ENCODE data around the gene FYB2. TPM values are rescaled to one million over a fixed set of nuclear protein-coding genes. Genes with fewer than 3 reads are reported as not detected.

The FYB2 gene
- total and polyA plus RNA-seq, 8 donors = 0.31 to 2.2 (median 0.75) TPM; not detected in 3

DNA sequence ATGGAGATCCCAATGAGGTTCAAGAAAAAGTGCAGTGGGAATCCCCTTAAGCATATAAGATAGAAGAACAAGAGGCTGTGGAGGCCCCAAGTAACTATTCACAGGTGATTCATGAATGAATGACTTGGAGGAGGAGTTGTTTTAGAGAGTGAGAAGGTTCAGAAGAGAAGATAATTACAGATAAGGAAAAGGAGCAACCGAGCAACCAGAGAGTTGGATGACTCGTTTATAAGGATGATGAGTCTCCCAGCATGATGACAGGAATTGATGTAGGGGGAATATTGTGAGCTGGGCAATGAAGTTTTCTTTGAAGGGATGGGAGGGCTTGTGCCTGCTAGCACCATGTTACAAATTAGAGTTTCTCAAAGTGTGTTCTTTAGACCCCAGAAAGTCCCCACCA is 45.2 kb upstream of the FYB2 start:
- TF ChIP-seq POLR2A (IDR thresholded peaks at IDR 0.05) (no peak), POLR2AphosphoS5 (IDR thresholded peaks at IDR 0.05) (no peak), EP300 (IDR thresholded peaks at IDR 0.05) (no peak)
- DNase-seq = no peak
- no peaks in the 10 kb centered on the region for H3K4me1 ChIP-seq
- H3K9me3 ChIP-seq = no peaks in the 10 kb centered on the region
- 72 to 82% (median 80%) methylated on average over 2 of the region's 2 CpGs for WGBS, 5 donors
- H3K27ac ChIP-seq = no peak overlapping the region
- no peaks in the 10 kb centered on the region for H3K27me3 ChIP-seq
- intact Hi-C loops (cut with DNase I; ENCODE audit: low total_unique reads) = no loop called here
- no peak overlapping the region for H3K4me3 ChIP-seq
- no peaks in the 10 kb centered on the region for H3K36me3 ChIP-seq

DNA sequence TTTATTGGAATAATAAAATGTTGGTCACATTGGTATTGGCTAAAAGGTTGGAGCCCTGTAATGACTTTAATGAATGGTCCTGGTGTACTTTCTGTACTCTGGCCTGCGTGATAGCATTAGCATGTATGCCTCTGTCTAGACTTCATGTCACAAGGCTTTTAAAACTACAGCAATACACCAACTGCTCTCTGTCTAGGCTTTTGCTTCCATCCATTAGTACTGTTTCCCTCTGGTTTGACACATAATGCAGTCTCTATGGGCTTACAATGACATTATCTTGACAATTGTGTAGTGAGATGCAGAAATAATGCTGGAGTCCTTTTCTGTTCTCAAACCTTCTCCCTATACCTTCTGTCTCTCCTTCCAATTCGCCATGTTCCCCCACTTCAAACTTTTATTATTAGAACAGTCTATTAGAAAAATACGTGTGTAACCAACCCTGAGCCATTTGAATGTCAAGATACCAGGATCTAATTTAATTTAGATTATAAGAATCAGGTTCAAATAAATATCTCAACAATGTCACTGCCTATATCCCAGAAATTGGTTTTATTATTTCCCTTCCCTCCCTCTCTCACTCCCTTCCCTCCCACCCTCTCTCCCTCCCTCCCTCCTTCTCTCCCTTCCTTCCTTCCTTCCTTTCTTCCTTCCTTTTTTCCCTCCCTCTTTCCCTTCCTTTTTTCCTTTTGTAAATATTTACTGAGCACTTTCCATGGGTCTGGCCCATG is 44.2 kb upstream of the FYB2 start:
- Histone ChIP-seq H3K4me3 (no peak overlapping the region), H3K27ac (no peak overlapping the region), H3K36me3 (no peaks in the 10 kb centered on the region), H3K4me1 (no peaks in the 10 kb centered on the region), H3K27me3 (no peaks in the 10 kb centered on the region), H3K9me3 (no peaks in the 10 kb centered on the region)
- 73 to 85% (median 84%) methylated on average over 3 of the region's 3 CpGs for WGBS, 5 donors
- intact Hi-C loops (cut with DNase I; ENCODE audit: low total_unique reads) = no loop called here
- no peak for TF ChIP-seq EP300 (IDR thresholded peaks at IDR 0.05)
- TF ChIP-seq, protein P1, sequence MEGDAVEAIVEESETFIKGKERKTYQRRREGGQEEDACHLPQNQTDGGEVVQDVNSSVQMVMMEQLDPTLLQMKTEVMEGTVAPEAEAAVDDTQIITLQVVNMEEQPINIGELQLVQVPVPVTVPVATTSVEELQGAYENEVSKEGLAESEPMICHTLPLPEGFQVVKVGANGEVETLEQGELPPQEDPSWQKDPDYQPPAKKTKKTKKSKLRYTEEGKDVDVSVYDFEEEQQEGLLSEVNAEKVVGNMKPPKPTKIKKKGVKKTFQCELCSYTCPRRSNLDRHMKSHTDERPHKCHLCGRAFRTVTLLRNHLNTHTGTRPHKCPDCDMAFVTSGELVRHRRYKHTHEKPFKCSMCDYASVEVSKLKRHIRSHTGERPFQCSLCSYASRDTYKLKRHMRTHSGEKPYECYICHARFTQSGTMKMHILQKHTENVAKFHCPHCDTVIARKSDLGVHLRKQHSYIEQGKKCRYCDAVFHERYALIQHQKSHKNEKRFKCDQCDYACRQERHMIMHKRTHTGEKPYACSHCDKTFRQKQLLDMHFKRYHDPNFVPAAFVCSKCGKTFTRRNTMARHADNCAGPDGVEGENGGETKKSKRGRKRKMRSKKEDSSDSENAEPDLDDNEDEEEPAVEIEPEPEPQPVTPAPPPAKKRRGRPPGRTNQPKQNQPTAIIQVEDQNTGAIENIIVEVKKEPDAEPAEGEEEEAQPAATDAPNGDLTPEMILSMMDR (IDR thresholded peaks at IDR 0.05) = no peak
- TF ChIP-seq POLR2AphosphoS5 (IDR thresholded peaks at IDR 0.05) = no peak
- TF ChIP-seq POLR2A (IDR thresholded peaks at IDR 0.05) = no peak
- peak in 1 of 2 donors; percentile 24 for DNase-seq

DNA sequence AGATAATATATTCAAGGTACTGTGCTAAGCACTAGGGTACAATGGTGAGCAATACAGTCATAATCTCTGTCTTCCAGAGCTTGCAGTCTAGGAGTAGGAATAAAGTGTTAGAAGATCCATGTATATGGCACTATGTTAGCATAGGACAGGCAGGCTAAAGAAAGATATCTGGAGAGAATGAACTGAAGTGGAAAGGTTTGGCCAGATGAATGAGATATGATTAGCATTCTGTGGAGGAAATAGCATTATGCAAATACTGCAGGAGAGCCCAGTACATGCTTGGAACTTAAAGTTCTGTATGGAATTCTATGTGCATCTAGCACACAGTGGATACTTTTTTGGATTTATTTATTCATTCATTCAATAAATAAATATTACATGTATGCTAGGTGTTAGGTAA is 40.1 kb upstream of the FYB2 start:
- H3K9me3 ChIP-seq = no peaks in the 10 kb centered on the region
- TF ChIP-seq EP300 (IDR thresholded peaks at IDR 0.05) (no peak), POLR2AphosphoS5 (IDR thresholded peaks at IDR 0.05) (no peak), POLR2A (IDR thresholded peaks at IDR 0.05) (no peak)
- TF ChIP-seq, protein P1 (IDR thresholded peaks at IDR 0.05) = no peak
- H3K4me3 ChIP-seq = no peak overlapping the region
- intact Hi-C loops (cut with DNase I; ENCODE audit: low total_unique reads) = no loop called here
- H3K27ac ChIP-seq = no peak overlapping the region
- DNase-seq = no peak
- no peaks in the 10 kb centered on the region for H3K4me1 ChIP-seq
- H3K36me3 ChIP-seq = no peaks in the 10 kb centered on the region
- H3K27me3 ChIP-seq = no peaks in the 10 kb centered on the region

DNA sequence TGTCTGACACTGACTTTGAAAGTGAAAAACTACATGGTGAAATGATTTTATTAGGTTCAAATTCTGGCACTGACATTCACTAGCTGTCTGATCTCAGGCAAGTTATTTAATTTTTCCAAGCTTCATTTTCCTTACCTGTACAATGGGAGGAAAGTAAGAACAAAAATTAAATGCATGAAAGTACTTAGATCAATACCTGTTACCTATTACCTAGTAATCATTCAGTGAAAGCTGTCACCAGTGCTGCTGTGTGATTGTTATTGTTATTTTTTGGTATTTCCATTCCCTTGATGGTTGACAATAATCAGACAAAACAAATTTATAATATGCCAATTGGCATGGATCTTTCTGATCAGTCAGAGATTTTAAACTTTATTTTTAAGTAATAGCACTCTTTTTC is 37.0 kb upstream of the FYB2 start:
- intact Hi-C loops (cut with DNase I; ENCODE audit: low total_unique reads) = no loop called here
- Histone ChIP-seq H3K27ac (no peak overlapping the region), H3K9me3 (no peaks in the 10 kb centered on the region), H3K36me3 (no peaks in the 10 kb centered on the region), H3K4me1 (no peaks in the 10 kb centered on the region), H3K27me3 (no peaks in the 10 kb centered on the region), H3K4me3 (no peak overlapping the region)
- TF ChIP-seq POLR2AphosphoS5 (IDR thresholded peaks at IDR 0.05) (no peak), EP300 (IDR thresholded peaks at IDR 0.05) (no peak), POLR2A (IDR thresholded peaks at IDR 0.05) (no peak)
- no peak for DNase-seq

DNA sequence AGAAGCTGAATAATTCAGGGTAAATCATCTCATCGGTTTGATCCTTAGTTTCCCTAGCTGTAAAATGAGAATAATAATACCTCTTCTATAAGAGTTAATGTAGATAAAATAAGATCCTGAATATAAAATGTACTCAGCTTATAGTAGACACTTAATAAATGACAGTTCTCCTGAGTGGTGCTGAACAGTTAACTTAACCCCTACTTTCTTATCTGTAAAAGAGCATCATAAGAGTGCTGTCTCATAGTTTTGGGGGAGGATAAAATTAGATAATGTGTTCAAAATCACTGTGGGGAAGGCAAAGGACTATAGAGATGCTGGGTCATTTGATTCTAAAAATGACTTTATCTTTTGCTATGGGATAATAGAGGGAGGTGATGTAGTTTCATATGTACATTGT is 36.0 kb upstream of the FYB2 start:
- DNase-seq = no peak
- Histone ChIP-seq H3K9me3 (no peaks in the 10 kb centered on the region), H3K27ac (no peak overlapping the region), H3K4me3 (no peak overlapping the region), H3K4me1 (no peaks in the 10 kb centered on the region), H3K27me3 (no peaks in the 10 kb centered on the region), H3K36me3 (no peaks in the 10 kb centered on the region)
- TF ChIP-seq, protein P1 (IDR thresholded peaks at IDR 0.05) = no peak
- TF ChIP-seq POLR2AphosphoS5 (IDR thresholded peaks at IDR 0.05) (no peak), POLR2A (IDR thresholded peaks at IDR 0.05) (no peak), EP300 (IDR thresholded peaks at IDR 0.05) (no peak)
- intact Hi-C loops (cut with DNase I; ENCODE audit: low total_unique reads) = no loop called here
- WGBS, 5 donors = 64 to 90% (median 79%) methylated on average over 1 of the region's 1 CpG
